GM06990 (cell line): ENCODE measurements around the gene SPINK13.

Experiments used
- DNase-seq: peaks from one replicate; pipeline ENCODE4 v3.0.0-alpha.2; 2011; ENCODE audit not compliant: insufficient read length; ENCODE audit errors: extremely low read depth
- H3K27me3 ChIP-seq: replicated peaks from 2 replicates; pipeline ENCODE4 v1.6.0; 2011; ENCODE audit warnings: low read length; ENCODE audit not compliant: control insufficient read depth, insufficient read depth
- H3K36me3 ChIP-seq: 2 replicates; pipeline ENCODE4 v1.5.1; 2011; ENCODE audit warnings: low read length; ENCODE audit not compliant: control insufficient read depth, insufficient read depth
- H3K4me3 ChIP-seq: replicated peaks from 2 replicates; pipeline ENCODE4 v1.5.1; 2011; ENCODE audit warnings: low read depth, mild to moderate bottlenecking, control low read depth, low read length
- CTCF ChIP-seq: IDR thresholded peaks from 2 replicates; pipeline ENCODE4 v1.5.1; 2011; ENCODE audit warnings: low read length, control low read depth, mild to moderate bottlenecking, inconsistent platforms; ENCODE audit not compliant: insufficient read depth, poor library complexity, severe bottlenecking

Gene SPINK13

GRCh38 chr5:148306446-148306845, 37.9 kb downstream of the SPINK13 start:
- Histone ChIP-seq H3K27me3 (no peaks in the 10 kb centered on the region), H3K36me3 (no peaks in the 10 kb centered on the region), H3K4me3 (no peak overlapping the region)
- no peak for TF ChIP-seq CTCF
- no peak for DNase-seq

GRCh38 chr5:148309019-148309418, 40.4 kb downstream of the SPINK13 start:
- H3K4me3 ChIP-seq, result no peak overlapping the region
- TF ChIP-seq CTCF, result no peak

GRCh38 chr5:148309746-148310145, 41.2 kb downstream of the SPINK13 start:
- no peak for DNase-seq
- Histone ChIP-seq H3K27me3 (no peaks in the 10 kb centered on the region), H3K4me3 (no peak overlapping the region), H3K36me3 (no peaks in the 10 kb centered on the region)
- TF ChIP-seq CTCF, result no peak

More at GRCh38 chr5:148309019-148309418, 40.4 kb downstream of the SPINK13 start:
- H3K27me3 ChIP-seq, result no peaks in the 10 kb centered on the region
- no peak for DNase-seq
- no peaks in the 10 kb centered on the region for H3K36me3 ChIP-seq

- Histone ChIP-seq H3K27me3 (no peaks in the 10 kb centered on the region), H3K4me3 (no peak overlapping the region), H3K36me3 (no peaks in the 10 kb centered on the region)
- DNase-seq, result no peak
- no peak for TF ChIP-seq CTCF
Measured at GRCh38 chr5:148311484-148311883, 42.9 kb downstream of the SPINK13 start.

- Histone ChIP-seq H3K27me3 (no peaks in the 10 kb centered on the region), H3K4me3 (no peak within 1 kb of the TSS), H3K36me3 (no peaks in the 10 kb centered on the region)
- no peak for DNase-seq
- TF ChIP-seq CTCF, result no peak
Measured at GRCh38 chr5:148312153-148312552, 43.6 kb downstream of the SPINK13 start, which contains the start of gene SPINK7. TSS of gene SPINK7 (plus strand) at chr5:148312423. CDS start at chr5:148312484, 61 bp downstream.

GRCh38 chr5:148314187-148314586, 45.6 kb downstream of the SPINK13 start:
- H3K36me3 ChIP-seq, result no peaks in the 10 kb centered on the region
- no peaks in the 10 kb centered on the region for H3K27me3 ChIP-seq
- H3K4me3 ChIP-seq, result no peak overlapping the region
- no peak for DNase-seq
- no peak for TF ChIP-seq CTCF
